ENCODE results near the gene HPCAL1. TPM values are rescaled to one million over a fixed set of nuclear protein-coding genes. Genes with fewer than 3 reads are reported as not detected.

HPCAL1 gene
- polyA plus RNA-seq, 1 donor, result 48.5 TPM

DNA sequence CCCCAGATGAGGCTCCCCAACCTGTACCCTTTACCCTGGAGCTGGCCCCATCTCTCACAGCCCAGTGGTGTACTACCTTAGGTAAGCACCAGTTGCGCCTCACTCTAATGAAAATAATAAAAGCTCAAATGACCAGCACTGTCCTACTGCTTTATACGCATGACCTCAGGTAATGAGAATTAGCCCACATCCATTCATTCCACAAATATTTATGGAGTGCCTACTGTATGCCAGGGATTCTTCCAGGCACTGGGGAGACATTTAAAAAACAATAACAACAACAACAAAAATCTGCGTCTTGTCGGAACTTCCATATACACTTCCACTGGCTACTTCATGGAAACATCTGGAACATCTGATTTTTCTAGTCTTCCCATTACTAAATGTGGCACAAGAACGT lies 20.8 kb downstream of the HPCAL1 start:
- no peak for DNase-seq (ENCODE audit: low read depth)

- no peak for DNase-seq (ENCODE audit: low read depth)
Observed at GRCh38 chr2:10324095-10324832, 21.6 kb downstream of the HPCAL1 start.

GRCh38 chr2:10325278-10326145 lies 22.8 kb downstream of the HPCAL1 start:
- DNase-seq (ENCODE audit: low read depth), result no peak

- DNase-seq (ENCODE audit: low read depth), result no peak
Observed at GRCh38 chr2:10326151-10326616, 23.5 kb downstream of the HPCAL1 start.

DNA sequence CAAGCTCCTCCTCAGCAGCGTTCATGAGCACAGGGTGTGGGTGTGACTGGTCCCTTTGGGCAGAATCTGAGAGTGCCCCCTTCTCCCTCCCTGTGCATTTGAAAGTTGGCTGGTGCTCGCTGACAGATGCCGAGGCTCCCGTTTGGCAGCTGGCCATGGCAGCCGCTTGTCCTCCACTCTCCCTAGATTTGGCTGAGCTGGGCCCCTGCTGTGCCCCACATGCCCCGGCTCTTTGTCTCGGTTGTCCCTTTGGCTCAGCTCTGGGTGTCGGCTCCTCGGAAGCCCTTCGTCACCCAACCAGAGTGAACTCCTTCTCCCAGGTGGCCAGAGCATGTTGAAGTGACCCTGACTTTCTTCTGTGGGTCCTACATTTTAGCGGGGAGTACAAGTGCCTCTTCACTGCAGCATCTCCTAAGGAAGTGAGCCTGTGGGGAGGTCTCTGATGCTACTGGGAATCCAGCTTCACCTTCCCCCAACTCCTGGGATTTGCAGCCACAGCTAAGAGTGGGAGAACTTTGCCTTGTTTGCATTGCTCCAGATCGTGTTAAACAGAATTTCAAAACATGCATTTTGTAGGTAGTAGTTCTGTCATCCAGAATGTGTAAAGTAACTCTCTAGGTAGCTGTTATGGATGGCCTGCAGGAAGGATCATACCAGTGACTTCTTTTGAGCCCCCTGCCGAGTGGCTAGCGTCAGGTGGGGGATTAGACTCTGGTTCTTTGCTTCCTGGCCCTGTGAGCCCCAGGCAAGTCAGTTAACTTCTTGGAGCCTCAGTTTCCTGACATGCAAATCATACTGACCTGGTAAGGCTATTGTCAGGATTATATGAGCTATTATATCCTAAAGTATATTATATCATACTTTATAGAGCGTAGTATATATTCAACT lies 24.2 kb downstream of the HPCAL1 start:
- DNase-seq (ENCODE audit: low read depth), result no peak

- no peak for DNase-seq (ENCODE audit: low read depth)
Observed at GRCh38 chr2:10327896-10328669, 25.4 kb downstream of the HPCAL1 start.

GRCh38 chr2:10328670-10329579 lies 26.2 kb downstream of the HPCAL1 start:
- no peak for DNase-seq (ENCODE audit: low read depth)

DNA sequence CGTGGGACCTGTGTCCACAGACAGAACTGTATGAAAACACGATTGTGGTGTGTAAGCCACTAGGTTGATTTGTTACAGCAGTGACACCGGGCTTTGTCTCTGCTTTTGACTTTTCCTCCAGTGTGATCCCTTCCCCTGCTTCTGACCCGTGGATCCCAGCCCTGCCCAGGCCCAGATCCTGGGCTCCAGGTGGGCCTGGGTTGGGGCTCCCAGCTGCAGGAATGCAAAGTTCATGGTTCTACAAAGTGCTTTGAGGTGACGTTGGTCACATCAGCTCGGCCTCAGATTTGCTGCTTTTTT lies 26.8 kb downstream of the HPCAL1 start:
- DNase-seq (ENCODE audit: low read depth), result no peak

GRCh38 chr2:10329880-10330699 lies 27.4 kb downstream of the HPCAL1 start:
- no peak for DNase-seq (ENCODE audit: low read depth)

DNA sequence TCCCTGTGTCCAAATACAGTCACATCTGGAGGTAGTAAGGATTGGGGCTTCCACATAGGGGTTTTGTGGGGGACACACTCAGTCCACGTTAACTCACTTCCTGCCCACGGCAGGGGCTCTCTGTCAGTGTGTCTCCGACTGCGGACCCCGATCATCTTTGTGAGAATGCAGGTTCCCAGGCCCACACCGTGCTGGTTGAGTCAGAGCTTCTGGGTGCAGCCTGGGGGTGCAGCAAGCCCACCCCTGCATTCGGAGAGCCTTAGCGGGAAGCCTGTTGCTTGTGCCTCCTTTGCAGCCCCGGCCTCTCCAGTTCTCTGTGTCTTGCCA lies 28.0 kb downstream of the HPCAL1 start:
- no peak for DNase-seq (ENCODE audit: low read depth)

DNA sequence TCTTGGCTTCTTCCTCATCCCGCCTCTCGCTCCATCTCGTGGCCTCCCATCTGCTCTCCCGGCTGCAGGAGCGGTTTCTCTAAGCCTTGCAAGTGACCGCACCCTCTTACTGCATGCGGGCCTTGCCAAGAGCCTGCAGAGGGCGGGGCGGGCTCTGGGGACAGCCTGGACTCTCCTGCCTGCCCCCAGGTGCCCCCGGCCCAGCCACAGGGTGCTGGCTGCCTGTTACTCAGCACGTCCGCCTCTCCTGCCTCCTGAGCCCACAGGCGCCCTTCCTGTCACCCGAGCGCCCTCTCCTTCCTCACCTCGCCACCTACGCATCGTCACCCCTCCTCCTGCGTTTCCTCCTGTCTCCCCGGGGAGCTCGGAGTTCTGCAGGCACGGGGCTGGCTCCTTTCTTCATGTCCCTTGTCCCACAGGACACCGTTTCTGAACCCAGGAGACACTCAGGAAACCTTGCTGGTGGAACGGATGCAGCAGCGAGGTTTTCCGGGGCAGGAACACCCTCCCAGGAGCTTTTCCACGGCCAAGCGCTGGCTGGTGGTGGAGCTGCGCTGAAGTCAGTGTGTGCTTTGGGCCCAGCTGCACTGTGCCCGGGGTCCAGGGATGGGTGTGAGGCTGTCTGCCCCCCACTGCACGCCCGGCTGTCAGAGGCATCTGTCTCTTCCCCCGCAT lies 28.5 kb downstream of the HPCAL1 start:
- DNase-seq (ENCODE audit: low read depth), result no peak

DNA sequence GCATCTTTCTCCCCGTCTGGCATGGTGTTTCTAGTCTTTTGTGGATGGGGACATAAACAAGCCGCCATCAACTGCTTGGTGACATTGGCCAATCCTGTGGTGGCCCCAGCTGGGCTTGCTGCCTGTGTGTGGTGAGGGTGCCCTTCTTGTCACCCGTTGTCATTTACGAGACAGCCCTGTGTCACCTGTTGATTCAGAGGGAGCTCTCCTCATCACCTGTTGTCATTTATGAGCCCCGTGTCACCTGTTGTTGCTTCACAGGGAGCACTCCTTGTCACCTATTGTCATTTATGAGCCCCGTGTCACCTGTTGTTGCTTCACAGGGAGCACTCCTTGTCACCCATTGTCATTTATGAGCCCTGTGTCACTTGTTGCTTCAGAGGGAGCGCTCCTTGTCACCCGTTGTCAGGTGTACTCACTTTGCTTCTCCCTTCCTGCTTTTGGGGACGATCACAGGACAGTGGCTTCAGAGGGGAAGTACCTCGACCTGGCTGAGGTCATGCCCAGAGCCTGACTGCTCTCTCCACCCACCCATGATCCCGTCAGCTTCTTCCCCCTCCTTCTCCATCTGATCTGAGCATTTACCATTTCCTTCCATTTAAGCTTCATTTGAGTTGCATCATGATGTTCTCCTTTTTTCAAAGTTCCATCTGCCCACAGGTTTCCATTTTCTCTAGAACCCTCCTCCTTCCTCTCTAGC lies 29.1 kb downstream of the HPCAL1 start:
- DNase-seq (ENCODE audit: low read depth), result no peak

- DNase-seq (ENCODE audit: low read depth), result no peak
Observed at GRCh38 chr2:10332402-10333246, 29.9 kb downstream of the HPCAL1 start.

- no peak for DNase-seq (ENCODE audit: low read depth)
Observed at GRCh38 chr2:10333247-10333613, 30.5 kb downstream of the HPCAL1 start.

GRCh38 chr2:10333966-10334365 lies 31.3 kb downstream of the HPCAL1 start:
- DNase-seq (ENCODE audit: low read depth), result no peak

- DNase-seq (ENCODE audit: low read depth), result no peak
Observed at GRCh38 chr2:10335046-10335840, 32.5 kb downstream of the HPCAL1 start.

DNA sequence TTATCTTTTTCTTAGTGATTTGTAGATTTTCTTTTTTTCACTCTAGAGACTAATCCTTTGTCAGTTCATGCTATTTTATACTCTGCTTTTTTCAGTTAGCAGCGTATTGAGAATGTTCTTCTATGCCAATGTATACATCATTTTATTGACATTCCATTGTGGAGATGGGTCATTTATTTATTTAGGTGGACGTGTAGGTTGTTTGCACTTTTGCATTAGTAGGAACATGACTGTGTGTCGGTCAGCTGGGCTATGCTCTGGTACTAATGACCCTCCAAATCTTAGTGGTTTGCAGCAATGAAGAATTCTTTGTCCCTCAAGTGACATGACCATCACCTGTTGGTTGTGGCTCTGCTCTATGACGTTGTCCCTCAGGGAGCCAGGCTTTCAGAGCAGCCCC lies 33.6 kb downstream of the HPCAL1 start:
- no peak for DNase-seq (ENCODE audit: low read depth)
